Mucosa of gallbladder (tissue), 1 donor: Measurements from ENCODE around the gene CDKAL1. TPM values are rescaled to one million over a fixed set of nuclear protein-coding genes. Genes with fewer than 3 reads are reported as not detected.

ENCODE experiments used
- DNase-seq: peaks from one replicate; pipeline ENCODE4 v3.0.0-alpha.2; 2020; ENCODE audit warnings: low spot score
- total RNA-seq: library from RNA; stranded (reverse); gene quantifications from one replicate; pipeline ENCODE4 v1.2.1, GENCODE V29; 2021
- donor health status: DM: no; HTN: no; CAD: no.

Gene CDKAL1
- total RNA-seq, 1 donor from 2014 or later: 13.1 TPM

DNA sequence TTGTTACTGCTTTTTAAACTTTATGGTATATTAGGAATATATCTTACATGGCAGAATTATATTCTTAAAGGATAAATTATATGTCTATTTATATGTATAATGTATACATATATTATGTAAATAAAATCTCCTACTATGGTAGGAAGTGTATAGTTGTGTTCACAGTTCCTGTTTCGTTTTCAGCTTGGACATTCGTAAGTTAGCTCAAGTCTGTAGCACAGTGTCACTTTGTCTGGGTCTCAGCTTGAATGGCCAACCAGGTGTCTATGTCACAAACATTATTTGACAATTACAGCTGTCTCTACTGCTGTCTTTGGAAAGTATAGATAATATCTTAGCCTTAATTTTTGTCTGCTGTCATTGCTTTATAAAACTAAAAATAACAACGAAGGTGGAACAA is 303.9 kb downstream of the CDKAL1 start:
- DNase-seq: no peak

DNA sequence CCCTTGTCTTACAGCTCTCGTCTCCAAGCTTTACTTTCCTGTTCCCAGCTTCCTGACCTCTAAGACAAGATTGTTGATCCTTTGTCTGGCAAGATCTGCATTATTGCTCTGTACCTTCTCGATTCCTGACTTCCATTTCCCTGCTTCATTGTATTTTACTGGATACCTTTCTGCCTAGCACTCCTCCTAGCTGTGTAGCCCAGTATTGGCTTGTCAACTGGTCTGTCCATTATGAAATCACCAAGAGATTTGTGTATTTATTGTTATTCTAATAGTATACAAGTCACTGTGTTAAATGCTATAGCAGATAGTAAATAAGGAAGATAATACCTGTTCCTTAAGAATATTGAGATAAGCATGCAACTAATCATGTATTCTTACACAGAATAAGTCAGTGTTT is 305.4 kb downstream of the CDKAL1 start:
- DNase-seq: no peak

GRCh38 chr6:20840675-20841074 is 306.4 kb downstream of the CDKAL1 start:
- DNase-seq: no peak

DNA sequence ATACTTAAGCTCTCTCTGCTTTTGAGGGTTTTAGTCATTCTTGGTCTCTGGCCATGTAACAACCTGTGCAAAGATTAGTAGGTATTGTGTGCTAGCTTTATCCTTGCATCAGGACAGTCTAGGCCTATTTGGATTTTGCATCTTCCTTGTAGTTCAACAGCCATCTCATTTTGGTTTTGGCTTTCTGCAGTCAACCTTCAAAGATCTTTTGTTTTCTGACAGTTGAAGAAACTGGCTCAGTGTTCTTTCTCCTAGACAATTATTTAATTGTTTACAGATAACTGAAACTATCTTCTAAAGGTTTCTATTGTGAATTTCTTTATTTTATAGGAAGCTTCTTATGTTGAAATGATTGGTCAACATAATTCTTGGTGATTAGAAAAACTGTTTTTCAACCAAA is 307.5 kb downstream of the CDKAL1 start:
- no peak for DNase-seq

- DNase-seq: no peak
These were observed 311.3 kb downstream of the CDKAL1 start for GRCh38 chr6:20845592-20845991.

- no peak for DNase-seq
These were observed 312.4 kb downstream of the CDKAL1 start for GRCh38 chr6:20846602-20847028.

DNA sequence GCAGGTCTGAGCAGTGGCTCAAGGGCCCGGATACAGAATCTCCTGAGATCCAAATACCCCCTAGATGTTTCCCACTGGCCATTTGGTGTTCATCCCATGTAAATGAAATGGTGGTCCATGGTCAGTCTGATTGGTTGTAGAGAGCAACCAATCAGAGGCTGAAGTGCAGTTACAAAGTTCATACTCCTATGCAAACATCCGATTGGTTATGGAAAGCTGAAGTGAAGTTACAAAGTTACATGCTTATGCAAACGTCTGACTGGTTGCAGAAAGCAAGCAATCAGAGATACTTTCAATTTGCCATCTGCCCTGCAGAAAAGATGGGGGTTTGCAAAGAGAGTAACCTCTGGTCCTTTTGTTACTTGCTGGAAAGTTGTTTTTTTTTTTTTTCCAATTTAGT is 313.6 kb downstream of the CDKAL1 start:
- no peak for DNase-seq

DNA sequence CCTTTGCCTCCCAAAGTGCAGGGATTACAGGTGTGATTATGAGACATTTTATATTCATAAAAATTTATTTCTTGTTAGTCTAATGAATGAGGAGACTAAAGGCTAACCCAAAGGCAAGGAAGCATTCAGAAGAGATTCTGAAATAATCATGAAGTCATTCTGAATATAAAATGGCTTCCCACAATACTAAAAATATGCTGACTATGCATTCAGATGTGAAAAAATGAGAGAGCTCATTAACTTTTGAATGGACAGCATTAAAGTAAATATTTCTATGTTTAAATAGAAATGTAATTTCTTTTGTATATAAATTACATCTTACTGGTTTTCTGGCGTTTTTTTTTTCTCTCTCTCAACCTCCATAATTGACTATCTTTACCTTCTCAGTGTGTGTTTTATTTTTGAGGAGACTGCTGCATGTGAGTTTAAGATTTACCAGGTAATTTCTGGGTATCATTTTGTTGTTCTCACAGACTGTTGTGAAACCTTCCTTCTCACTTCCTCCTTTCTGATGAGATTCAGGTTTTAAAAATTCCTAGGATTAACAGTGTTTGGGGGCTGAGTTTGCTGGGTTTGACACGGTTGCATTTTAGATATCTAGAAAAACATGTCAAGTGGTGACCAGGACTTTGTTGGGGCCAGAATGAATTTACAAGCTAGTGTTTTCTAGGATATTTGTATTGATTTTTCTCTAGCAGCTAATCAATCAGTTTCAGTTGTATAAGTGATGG is 316.6 kb downstream of the CDKAL1 start:
- no peak for DNase-seq

DNA sequence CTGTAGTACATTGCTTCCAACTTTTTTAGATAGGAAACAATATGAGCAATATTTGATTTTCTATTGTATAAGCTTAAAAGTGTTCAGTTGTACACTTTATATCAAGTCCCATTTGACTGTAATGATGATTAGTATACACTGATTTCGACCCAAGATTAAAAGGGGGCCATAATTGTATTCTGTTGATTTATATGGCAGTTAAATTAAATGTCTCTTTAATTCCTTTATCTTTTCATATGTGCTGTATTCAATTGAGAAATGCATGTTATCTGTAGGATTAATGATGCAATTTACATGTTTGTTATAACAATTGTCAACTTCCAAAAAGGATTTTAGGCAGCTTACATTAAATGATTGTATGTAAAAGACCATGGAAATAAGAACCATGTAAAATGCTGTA is 317.5 kb downstream of the CDKAL1 start:
- DNase-seq: no peak

GRCh38 chr6:20853828-20854227 is 319.6 kb downstream of the CDKAL1 start:
- no peak for DNase-seq

DNA sequence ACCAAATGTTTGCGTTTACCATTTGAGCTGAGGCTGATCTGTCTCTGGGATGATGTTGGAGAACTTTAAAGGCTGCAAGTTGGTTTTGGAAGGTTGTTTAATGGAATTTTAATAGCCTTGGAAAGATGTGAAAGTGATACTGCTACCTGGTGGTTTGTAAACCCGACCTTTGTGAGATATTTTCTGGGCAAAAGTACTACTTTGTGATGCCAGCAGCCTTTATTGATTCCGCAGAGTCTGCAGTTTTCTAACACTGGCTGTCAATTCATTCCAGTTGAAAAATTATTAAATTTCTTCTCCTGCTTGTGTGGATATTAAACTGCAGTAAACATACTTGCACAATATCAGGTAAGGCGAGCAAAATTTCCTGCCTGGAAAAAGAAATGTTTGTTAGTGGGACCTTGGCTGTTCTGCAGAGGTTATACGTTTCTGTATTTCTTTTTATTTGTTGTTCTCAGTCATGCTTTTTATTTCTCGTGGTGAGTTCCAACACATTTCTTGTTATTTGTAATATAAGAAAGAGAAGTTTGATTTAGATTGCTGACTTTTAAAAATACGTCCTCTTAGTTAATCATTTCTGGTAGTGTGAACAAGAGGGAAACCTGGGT is 322.5 kb downstream of the CDKAL1 start:
- DNase-seq: no peak

DNA sequence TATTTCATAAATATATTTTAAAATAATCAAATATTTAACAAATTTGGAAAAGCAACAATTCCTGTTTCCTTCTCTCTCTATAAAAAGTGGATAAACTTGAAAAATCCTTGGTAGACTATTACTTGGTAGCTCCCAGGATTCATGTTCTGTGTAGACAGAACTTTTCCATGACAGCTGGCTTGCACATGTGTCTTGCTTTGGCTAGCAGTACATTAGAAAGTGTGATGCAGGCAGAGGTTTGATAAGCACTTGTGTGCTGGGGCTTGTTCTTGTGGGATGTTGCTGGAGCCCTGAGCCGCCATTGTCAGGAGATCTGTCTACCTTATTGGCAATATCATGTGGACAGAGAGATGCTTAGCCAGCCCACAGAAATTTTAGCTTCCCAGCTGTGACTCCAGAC is 327.2 kb downstream of the CDKAL1 start:
- no peak for DNase-seq

- DNase-seq: no peak
These were observed 331.8 kb downstream of the CDKAL1 start for GRCh38 chr6:20866036-20866435.

- DNase-seq: no peak
These were observed 332.9 kb downstream of the CDKAL1 start for GRCh38 chr6:20866935-20867703.

GRCh38 chr6:20868397-20869096 is 334.3 kb downstream of the CDKAL1 start:
- DNase-seq: no peak

- no peak for DNase-seq
These were observed 335.8 kb downstream of the CDKAL1 start for GRCh38 chr6:20870021-20870420.

GRCh38 chr6:20870493-20870892 is 336.2 kb downstream of the CDKAL1 start:
- no peak for DNase-seq

DNA sequence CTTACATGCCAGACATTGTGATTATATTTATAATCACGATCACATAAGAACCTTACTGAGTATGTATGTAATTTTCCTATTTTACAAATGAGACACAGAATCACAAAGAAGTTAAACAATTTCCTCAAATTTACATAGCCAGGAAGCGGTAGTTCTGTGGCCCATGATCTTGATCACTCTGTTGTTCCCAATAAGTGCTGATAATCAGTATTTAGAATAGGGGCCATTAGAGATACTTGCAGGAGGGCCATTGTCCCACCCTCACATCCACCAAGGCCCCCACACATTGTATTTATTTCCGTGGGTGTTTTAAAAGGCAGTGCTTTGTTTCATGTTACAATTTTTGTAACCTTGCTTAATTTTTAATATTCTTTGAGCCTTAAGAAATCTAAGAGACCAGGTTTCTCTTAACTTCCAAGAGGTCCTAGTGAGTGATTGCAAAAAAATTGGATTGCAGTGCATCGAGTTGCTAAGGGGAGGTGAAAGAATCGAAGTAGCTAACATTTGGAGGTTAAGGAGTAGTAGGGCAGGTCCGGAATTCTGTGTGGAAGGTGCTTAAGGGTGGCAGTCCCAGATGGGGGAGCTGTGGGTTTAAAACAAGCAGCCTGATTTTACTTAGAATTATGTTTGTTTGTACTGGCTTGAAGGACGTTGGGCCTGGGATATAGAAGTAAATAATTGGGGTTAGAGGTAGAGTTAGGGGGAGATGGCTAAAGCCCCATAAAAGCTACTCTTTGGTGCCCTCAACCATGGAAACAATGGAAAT is 339.4 kb downstream of the CDKAL1 start:
- no peak for DNase-seq

GRCh38 chr6:20875369-20875963 is 341.2 kb downstream of the CDKAL1 start:
- no peak for DNase-seq

DNA sequence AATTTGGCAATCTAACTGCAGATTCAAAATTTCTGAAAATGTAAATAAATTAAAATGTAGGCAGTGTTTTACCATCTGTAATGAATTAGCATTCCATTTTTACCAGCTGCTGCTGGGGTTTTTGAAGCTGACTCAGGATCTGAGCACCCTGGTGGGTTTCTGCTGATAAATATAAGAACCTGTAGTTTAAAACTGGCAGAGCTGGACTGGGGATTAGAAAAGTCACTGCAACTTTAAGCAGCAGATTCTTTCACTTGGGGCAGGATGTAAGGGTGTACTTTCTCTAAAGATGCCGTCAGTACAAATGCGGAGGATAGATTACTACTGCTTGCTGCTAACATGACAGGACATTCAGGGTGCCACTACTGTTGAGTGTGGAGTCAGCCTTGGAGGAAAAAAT is 341.8 kb downstream of the CDKAL1 start:
- no peak for DNase-seq

- DNase-seq: no peak
These were observed 342.3 kb downstream of the CDKAL1 start for GRCh38 chr6:20876561-20876960.
